ENCODE results near the gene KIRREL2. TPM values are rescaled to one million over a fixed set of nuclear protein-coding genes. Genes with fewer than 3 reads are reported as not detected.

KIRREL2 gene
- total and polyA plus RNA-seq, 4 donors = not detected

Small RNA genes within 50 kb of the gene (small RNA-seq; reads per million reads assigned to genes)
- not detected for gene RN7SL402P

Other genes with a start within 250 kb of the KIRREL2 start
- gene HAUS5, start 244.2 kb upstream of the KIRREL2 start, total RNA-seq = 1 to 10 TPM; 2.5 to 7.3 TPM
- gene HAUS5, start 244.2 kb upstream of the KIRREL2 start, polyA plus RNA-seq = 1 to 10 TPM; 1.9 to 2.2 TPM
- 10 to 100 TPM; 20.1 TPM for gene RBM42, start 227.9 kb upstream of the KIRREL2 start, total RNA-seq
- gene RBM42, start 227.9 kb upstream of the KIRREL2 start, polyA plus RNA-seq = 10 to 100 TPM; 17.8 to 34.7 TPM
- gene ETV2, start 215.2 kb upstream of the KIRREL2 start, total RNA-seq = under 1 TPM; 0.17 to 0.70 TPM
- gene ETV2, start 215.2 kb upstream of the KIRREL2 start, polyA plus RNA-seq = 1 to 10 TPM; 1.6 to 1.8 TPM
- gene COX6B1, start 208.6 kb upstream of the KIRREL2 start, total RNA-seq = 100 to 1,000 TPM; 139 to 191 TPM
- 100 to 1,000 TPM; 451 to 518 TPM for gene COX6B1, start 208.6 kb upstream of the KIRREL2 start, polyA plus RNA-seq
- gene UPK1A, start 190.4 kb upstream of the KIRREL2 start, total RNA-seq = under 1 TPM in 1 of 2 donors, not detected in 1; 0.56 TPM
- gene UPK1A, start 190.4 kb upstream of the KIRREL2 start, polyA plus RNA-seq = under 1 TPM in 1 of 2 donors, not detected in 1; 0.10 TPM
- not detected for gene ZBTB32, start 152.4 kb upstream of the KIRREL2 start, total RNA-seq
- gene ZBTB32, start 152.4 kb upstream of the KIRREL2 start, polyA plus RNA-seq = under 1 TPM in 1 of 2 donors, not detected in 1; 0.47 TPM
- gene KMT2B, start 138.9 kb upstream of the KIRREL2 start, total RNA-seq = 10 to 100 TPM in 1 of 2 donors, 1 to 10 TPM in 1; 6.3 to 12.1 TPM
- gene KMT2B, start 138.9 kb upstream of the KIRREL2 start, polyA plus RNA-seq = 10 to 100 TPM in 1 of 2 donors, 1 to 10 TPM in 1; 3.7 to 10.3 TPM
- gene IGFLR1, start 114.5 kb upstream of the KIRREL2 start, total RNA-seq = 10 to 100 TPM in 1 of 2 donors, 1 to 10 TPM in 1; 7.0 to 11.2 TPM
- gene IGFLR1, start 114.5 kb upstream of the KIRREL2 start, polyA plus RNA-seq = 10 to 100 TPM; 51.1 to 59.7 TPM
- gene U2AF1L4, start 111.5 kb upstream of the KIRREL2 start, total RNA-seq = 10 to 100 TPM in 1 of 2 donors, 1 to 10 TPM in 1; 4.5 to 14.8 TPM
- 10 to 100 TPM; 12.0 to 36.5 TPM for gene U2AF1L4, start 111.5 kb upstream of the KIRREL2 start, polyA plus RNA-seq
- 1 to 10 TPM; 7.4 to 7.7 TPM for gene PSENEN, start 111.3 kb upstream of the KIRREL2 start, total RNA-seq
- 10 to 100 TPM; 33.8 to 58.1 TPM for gene PSENEN, start 111.3 kb upstream of the KIRREL2 start, polyA plus RNA-seq
- gene LIN37, start 108.3 kb upstream of the KIRREL2 start, total RNA-seq = 1 to 10 TPM; 2.6 to 7.0 TPM
- 1 to 10 TPM; 5.8 to 6.3 TPM for gene LIN37, start 108.3 kb upstream of the KIRREL2 start, polyA plus RNA-seq
- 1 to 10 TPM; 2.7 to 4.4 TPM for gene HSPB6, start 99.9 kb upstream of the KIRREL2 start, total RNA-seq
- 10 to 100 TPM in 1 of 2 donors, 1 to 10 TPM in 1; 6.9 to 17.7 TPM for gene HSPB6, start 99.9 kb upstream of the KIRREL2 start, polyA plus RNA-seq
- 1 to 10 TPM; 2.1 to 4.5 TPM for gene PROSER3, start 98.7 kb upstream of the KIRREL2 start, total RNA-seq
- gene PROSER3, start 98.7 kb upstream of the KIRREL2 start, polyA plus RNA-seq = 1 to 10 TPM; 2.4 to 3.1 TPM
- 10 to 100 TPM in 1 of 2 donors, 1 to 10 TPM in 1; 2.0 to 10.1 TPM for gene ARHGAP33, start 81.3 kb upstream of the KIRREL2 start, total RNA-seq
- gene ARHGAP33, start 81.3 kb upstream of the KIRREL2 start, polyA plus RNA-seq = 1 to 10 TPM in 1 of 2 donors, under 1 TPM in 1; 0.85 to 1.6 TPM
- gene PRODH2, start 44.1 kb upstream of the KIRREL2 start, total RNA-seq = 100 to 1,000 TPM in 1 of 2 donors, 10 to 100 TPM in 1; 56.4 to 116 TPM
- gene PRODH2, start 44.1 kb upstream of the KIRREL2 start, polyA plus RNA-seq = 100 to 1,000 TPM; 112 to 156 TPM
- gene NPHS1, start 4.4 kb upstream of the KIRREL2 start, total RNA-seq = under 1 TPM in 1 of 2 donors, not detected in 1; under 0.01 TPM
- not detected for gene NPHS1, start 4.4 kb upstream of the KIRREL2 start, polyA plus RNA-seq
- gene APLP1, start 11.7 kb downstream of the KIRREL2 start, total RNA-seq = under 1 TPM in 1 of 2 donors, not detected in 1; 0.08 TPM
- under 1 TPM; 0.16 to 0.51 TPM for gene APLP1, start 11.7 kb downstream of the KIRREL2 start, polyA plus RNA-seq
- gene NFKBID, start 43.6 kb downstream of the KIRREL2 start, total RNA-seq = 1 to 10 TPM; 1.3 to 2.4 TPM
- gene NFKBID, start 43.6 kb downstream of the KIRREL2 start, polyA plus RNA-seq = 1 to 10 TPM in 1 of 2 donors, under 1 TPM in 1; 0.66 to 1.2 TPM
- gene HCST, start 45.6 kb downstream of the KIRREL2 start, total RNA-seq = 1 to 10 TPM; 2.0 to 3.1 TPM
- 10 to 100 TPM in 1 of 2 donors, 1 to 10 TPM in 1; 4.6 to 13.3 TPM for gene HCST, start 45.6 kb downstream of the KIRREL2 start, polyA plus RNA-seq
- 10 to 100 TPM; 26.8 to 37.6 TPM for gene TYROBP, start 51.4 kb downstream of the KIRREL2 start, total RNA-seq
- gene TYROBP, start 51.4 kb downstream of the KIRREL2 start, polyA plus RNA-seq = 10 to 100 TPM; 43.8 to 89.6 TPM
- 1 to 10 TPM in 1 of 2 donors, under 1 TPM in 1; 0.89 to 1.9 TPM for gene LRFN3, start 79.5 kb downstream of the KIRREL2 start, total RNA-seq
- gene LRFN3, start 79.5 kb downstream of the KIRREL2 start, polyA plus RNA-seq = 1 to 10 TPM; 2.2 to 8.4 TPM
- gene SDHAF1, start 138.3 kb downstream of the KIRREL2 start, total RNA-seq = 10 to 100 TPM in 1 of 2 donors, 1 to 10 TPM in 1; 8.4 to 28.4 TPM
- gene SDHAF1, start 138.3 kb downstream of the KIRREL2 start, polyA plus RNA-seq = 10 to 100 TPM; 16.0 to 21.7 TPM
- gene SYNE4, start 151.9 kb downstream of the KIRREL2 start, total RNA-seq = 1 to 10 TPM; 1.8 to 4.4 TPM
- 1 to 10 TPM; 4.3 to 5.7 TPM for gene SYNE4, start 151.9 kb downstream of the KIRREL2 start, polyA plus RNA-seq
- 1 to 10 TPM; 6.3 to 8.3 TPM for gene ALKBH6, start 157.3 kb downstream of the KIRREL2 start, total RNA-seq
- 10 to 100 TPM in 1 of 2 donors, 1 to 10 TPM in 1; 9.3 to 11.8 TPM for gene ALKBH6, start 157.3 kb downstream of the KIRREL2 start, polyA plus RNA-seq
- gene CLIP3, start 176.0 kb downstream of the KIRREL2 start, total RNA-seq = 1 to 10 TPM in 1 of 2 donors, under 1 TPM in 1; 0.59 to 1.5 TPM
- gene CLIP3, start 176.0 kb downstream of the KIRREL2 start, polyA plus RNA-seq = under 1 TPM; 0.78 to 0.82 TPM
- gene THAP8, start 197.4 kb downstream of the KIRREL2 start, total RNA-seq = 1 to 10 TPM; 1.8 to 2.3 TPM
- gene THAP8, start 197.4 kb downstream of the KIRREL2 start, polyA plus RNA-seq = 1 to 10 TPM; 4.2 to 4.4 TPM
- 1 to 10 TPM in 1 of 2 donors, under 1 TPM in 1; 0.59 to 6.6 TPM for gene WDR62, start 198.0 kb downstream of the KIRREL2 start, total RNA-seq
- gene WDR62, start 198.0 kb downstream of the KIRREL2 start, polyA plus RNA-seq = under 1 TPM; 0.26 to 0.83 TPM

All from liver (tissue), 5 donors.